Measurements from ENCODE around the gene CD247. TPM values are rescaled to one million over a fixed set of nuclear protein-coding genes. Genes with fewer than 3 reads are reported as not detected.

The CD247 gene
- total RNA-seq, 3 donors from 2014 or later = 4.6 to 6.1 (median 4.6) TPM

DNA sequence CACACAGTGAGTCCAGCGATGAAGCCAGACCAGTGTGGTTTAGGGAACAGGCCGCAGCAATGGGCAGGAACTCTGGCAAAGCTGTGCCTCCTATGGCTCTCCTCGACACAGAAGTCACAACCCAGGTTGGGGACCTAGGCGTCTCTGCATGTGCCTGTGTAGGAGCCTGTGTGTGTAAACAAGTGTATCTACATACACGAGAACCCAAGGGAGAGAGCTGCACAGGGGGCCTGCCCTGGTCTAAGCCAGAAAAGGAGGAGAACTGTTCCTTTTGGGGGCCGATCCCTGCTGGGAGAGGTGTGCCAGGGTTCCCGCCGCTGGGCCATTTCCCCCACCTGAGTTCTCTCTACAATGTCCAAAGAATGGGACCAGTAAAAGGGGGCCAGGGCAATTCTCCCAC lies 56.0 kb downstream of the CD247 start:
- Histone ChIP-seq H3K36me3 (ENCODE audit: low read depth) (no peaks in the 10 kb centered on the region), H3K9me3 (no peaks in the 10 kb centered on the region), H3K4me1 (ENCODE audit: low read depth) (no peaks in the 10 kb centered on the region), H3K4me3 (no peak overlapping the region)
- TF ChIP-seq, protein P1, sequence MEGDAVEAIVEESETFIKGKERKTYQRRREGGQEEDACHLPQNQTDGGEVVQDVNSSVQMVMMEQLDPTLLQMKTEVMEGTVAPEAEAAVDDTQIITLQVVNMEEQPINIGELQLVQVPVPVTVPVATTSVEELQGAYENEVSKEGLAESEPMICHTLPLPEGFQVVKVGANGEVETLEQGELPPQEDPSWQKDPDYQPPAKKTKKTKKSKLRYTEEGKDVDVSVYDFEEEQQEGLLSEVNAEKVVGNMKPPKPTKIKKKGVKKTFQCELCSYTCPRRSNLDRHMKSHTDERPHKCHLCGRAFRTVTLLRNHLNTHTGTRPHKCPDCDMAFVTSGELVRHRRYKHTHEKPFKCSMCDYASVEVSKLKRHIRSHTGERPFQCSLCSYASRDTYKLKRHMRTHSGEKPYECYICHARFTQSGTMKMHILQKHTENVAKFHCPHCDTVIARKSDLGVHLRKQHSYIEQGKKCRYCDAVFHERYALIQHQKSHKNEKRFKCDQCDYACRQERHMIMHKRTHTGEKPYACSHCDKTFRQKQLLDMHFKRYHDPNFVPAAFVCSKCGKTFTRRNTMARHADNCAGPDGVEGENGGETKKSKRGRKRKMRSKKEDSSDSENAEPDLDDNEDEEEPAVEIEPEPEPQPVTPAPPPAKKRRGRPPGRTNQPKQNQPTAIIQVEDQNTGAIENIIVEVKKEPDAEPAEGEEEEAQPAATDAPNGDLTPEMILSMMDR (IDR thresholded peaks at IDR 0.05) = no peak
- ATAC-seq = no peak
- intact Hi-C loops (cut with DNase I, micrococcal nuclease) = no loop called here
- DNase-seq = no peak

DNA sequence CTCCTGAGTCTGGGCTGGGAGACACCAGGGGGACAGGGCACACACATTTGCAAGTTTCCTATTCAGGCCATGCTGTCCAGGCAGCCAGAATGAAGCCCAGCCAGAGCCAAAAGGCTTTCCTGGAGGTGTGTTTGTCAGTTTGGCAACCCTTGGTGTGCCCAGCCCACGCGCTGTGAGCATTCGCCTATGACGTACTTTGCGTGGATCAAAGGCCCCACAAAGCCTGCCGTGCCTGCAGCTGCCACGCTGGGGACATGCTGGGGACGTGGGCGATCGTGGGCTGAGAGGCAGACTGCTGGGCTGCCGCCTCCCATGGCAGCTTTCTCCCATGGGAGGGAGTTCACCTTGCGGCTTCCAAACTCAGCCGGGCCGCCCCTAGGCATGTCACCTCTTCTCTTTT lies 57.5 kb downstream of the CD247 start:
- intact Hi-C loops (cut with DNase I, micrococcal nuclease) = no loop called here
- DNase-seq = no peak

DNA sequence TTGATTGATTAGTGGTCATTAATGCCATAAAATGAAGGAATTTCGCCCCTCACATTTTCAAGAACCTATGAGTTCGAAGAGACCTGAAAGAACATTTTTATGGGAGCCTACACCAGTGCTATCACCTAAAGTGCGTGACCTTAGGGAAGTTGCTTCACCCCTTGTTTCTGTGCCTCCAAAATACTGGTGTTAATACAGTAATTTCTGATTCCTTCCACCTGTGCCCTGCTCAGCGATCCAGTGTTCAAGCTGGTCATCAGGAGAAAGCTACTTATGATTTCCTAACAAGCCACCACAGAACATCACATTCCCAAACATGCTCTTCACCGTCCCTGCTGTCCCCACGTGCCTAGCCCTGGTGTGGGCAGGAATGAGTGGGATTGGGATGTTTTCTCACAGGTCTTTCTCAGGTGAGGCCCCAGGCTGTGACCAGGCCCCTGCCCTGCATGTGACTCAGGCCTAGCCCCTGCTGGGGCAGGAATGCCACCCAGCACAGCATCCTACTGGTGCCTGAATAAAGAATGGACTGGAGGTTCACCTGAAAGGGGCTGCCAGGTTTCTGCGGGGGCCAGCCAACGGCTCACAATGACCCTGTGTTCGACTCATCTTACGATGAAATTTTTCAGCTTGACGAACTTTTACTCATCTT lies 60.3 kb downstream of the CD247 start:
- no peaks in the 10 kb centered on the region for H3K9me3 ChIP-seq
- intact Hi-C loops (cut with DNase I, micrococcal nuclease) = no loop called here
- no peak for ATAC-seq
- TF ChIP-seq, protein P1 (IDR thresholded peaks at IDR 0.05) = no peak
- H3K4me3 ChIP-seq = no peak overlapping the region
- H3K4me1 ChIP-seq (ENCODE audit: low read depth) = no peaks in the 10 kb centered on the region
- no peak for DNase-seq
- no peaks in the 10 kb centered on the region for H3K36me3 ChIP-seq (ENCODE audit: low read depth)

More for the DNA sequence above, 57.5 kb downstream of the CD247 start:
- no peaks in the 10 kb centered on the region for H3K9me3 ChIP-seq
- TF ChIP-seq, protein P1 (IDR thresholded peaks at IDR 0.05) = no peak
- ATAC-seq = no peak
- H3K4me1 ChIP-seq (ENCODE audit: low read depth) = no peaks in the 10 kb centered on the region
- H3K36me3 ChIP-seq (ENCODE audit: low read depth) = no peaks in the 10 kb centered on the region
- no peak overlapping the region for H3K4me3 ChIP-seq

DNA sequence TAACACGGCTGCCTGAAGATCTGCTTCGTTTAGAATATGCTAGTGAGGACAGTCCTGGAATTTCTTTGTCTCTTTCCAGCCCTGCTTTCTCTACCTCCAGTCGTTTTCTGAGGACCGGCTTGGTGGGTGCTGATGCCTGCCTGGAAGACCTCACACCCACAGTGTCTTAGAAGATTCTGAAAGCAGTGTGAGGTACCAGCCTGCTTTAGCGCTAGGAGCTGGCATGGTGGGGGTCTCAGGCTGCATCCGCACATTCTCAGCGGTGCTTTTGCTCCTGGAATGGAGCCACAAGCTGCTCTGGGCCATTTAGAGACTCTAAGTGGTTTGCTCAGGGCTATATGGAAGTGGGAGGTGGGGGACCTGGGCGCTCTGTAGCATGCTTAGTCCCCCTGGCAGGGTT lies 61.4 kb downstream of the CD247 start:
- DNase-seq = no peak
- ATAC-seq = no peak
- TF ChIP-seq, protein P1 (IDR thresholded peaks at IDR 0.05) = no peak
- Histone ChIP-seq H3K4me1 (ENCODE audit: low read depth) (no peaks in the 10 kb centered on the region), H3K9me3 (no peaks in the 10 kb centered on the region), H3K4me3 (no peak overlapping the region), H3K36me3 (ENCODE audit: low read depth) (no peaks in the 10 kb centered on the region)
- intact Hi-C loops (cut with DNase I, micrococcal nuclease) = no loop called here

DNA sequence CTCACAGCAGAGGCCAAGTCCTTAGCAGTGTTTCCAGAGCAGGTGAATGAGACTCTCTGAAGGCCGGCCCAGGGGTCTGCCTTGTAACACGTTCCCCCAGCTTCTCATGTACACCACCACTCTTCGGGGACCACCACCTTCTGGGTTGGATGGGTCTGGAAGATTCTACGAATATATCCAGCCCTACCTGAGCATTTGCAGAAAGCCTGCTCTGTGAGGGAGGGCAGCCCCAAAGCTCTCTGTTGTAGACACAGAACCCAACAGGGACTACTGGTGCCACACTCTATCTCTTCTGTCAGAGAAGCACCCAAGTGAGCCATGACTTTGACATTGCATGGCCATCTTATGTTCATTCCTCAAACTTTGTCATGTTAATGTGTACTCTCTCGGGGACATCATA lies 61.8 kb downstream of the CD247 start:
- no peak overlapping the region for H3K4me3 ChIP-seq
- DNase-seq = no peak
- intact Hi-C loops (cut with DNase I, micrococcal nuclease) = no loop called here

More for the DNA sequence above, 61.8 kb downstream of the CD247 start:
- TF ChIP-seq, protein P1 (IDR thresholded peaks at IDR 0.05) = no peak
- Histone ChIP-seq H3K36me3 (ENCODE audit: low read depth) (no peaks in the 10 kb centered on the region), H3K4me1 (ENCODE audit: low read depth) (no peaks in the 10 kb centered on the region), H3K9me3 (no peaks in the 10 kb centered on the region)
- ATAC-seq = no peak
